ENCODE data around the gene EPN3. TPM values are rescaled to one million over a fixed set of nuclear protein-coding genes. Genes with fewer than 3 reads are reported as not detected.

Gene EPN3
- total and polyA plus RNA-seq, 2 donors (not counting 1 experiment from before 2014, with no cell fraction given): not detected

GRCh38 chr17:50491505-50491904 lies 41.0 kb upstream of the EPN3 start:
- CTCF ChIA-PET: interaction anchor here (1.1 kb wide), 1 partner anchor 10 kb away, joined by 5 read pairs; no protein-coding TSS in a partner anchor
- no peak overlapping the region for H3K4me3 ChIP-seq (ENCODE audit: control extremely low read depth in 1 of 5, extremely low read depth in 1 of 5, insufficient read depth in 1 of 5, low read depth in 2 of 5, low read length in 4 of 5)

GRCh38 chr17:50492214-50492613 lies 40.3 kb upstream of the EPN3 start:
- H3K9me3 Mint-ChIP-seq (ENCODE audit: insufficient read depth): no peaks in the 10 kb centered on the region
- Histone ChIP-seq H2AFZ (ENCODE audit: insufficient read depth, low read depth, low read length, poor library complexity, severe bottlenecking) (no peak overlapping the region), H4K20me1 (ENCODE audit: control insufficient read depth, insufficient read depth, low read length, poor library complexity, severe bottlenecking) (no peaks in the 10 kb centered on the region), H3K9me3 (ENCODE audit: control extremely low read depth in 1 of 3, control insufficient read depth in 2 of 3, insufficient read depth in 1 of 3, low read length in 2 of 3) (no peaks in the 10 kb centered on the region), H3K27me3 (replicated peaks in 1 of 4; ENCODE audit: control extremely low read depth in 1 of 4, control insufficient read depth in 3 of 4, insufficient read depth in 4 of 4, low read length in 3 of 4) (no peaks in the 10 kb centered on the region), H3K36me3 (replicated peaks in 1 of 2; ENCODE audit: control extremely low read depth in 1 of 2, control insufficient read depth in 1 of 2, extremely low read depth in 1 of 2, insufficient read depth in 2 of 2, low read length in 1 of 2) (no peaks in the 10 kb centered on the region), H3K4me1 (ENCODE audit: control insufficient read depth in 2 of 2, insufficient read depth in 2 of 2, low read length in 2 of 2) (no peaks in the 10 kb centered on the region), H3K4me3 (ENCODE audit: control extremely low read depth in 1 of 5, extremely low read depth in 1 of 5, insufficient read depth in 1 of 5, low read depth in 2 of 5, low read length in 4 of 5) (no peak overlapping the region), H3K27ac (ENCODE audit: low read length in 2 of 2) (no peak overlapping the region), H3K9ac (ENCODE audit: low read length) (no peak overlapping the region), H3K4me2 (replicated peaks; ENCODE audit: low read depth, low read length, poor library complexity, severe bottlenecking) (no peak overlapping the region), H3K79me2 (ENCODE audit: control insufficient read depth, insufficient read depth, low read length) (no peaks in the 10 kb centered on the region)
- ChIA-PET CTCF (interaction anchor here (1.1 kb wide), 2 partner anchors 10 kb away, joined by 4 to 5 read pairs; no protein-coding TSS in a partner anchor), POLR2A (no interaction called here)
- no peak for ATAC-seq (ENCODE audit: low read depth)
- intact Hi-C loops (cut with micrococcal nuclease): no loop called here
- peaks cover 3% of the 10 kb centered on the region for H3K27me3 Mint-ChIP-seq
- no CpG with 5 or more reads among the region's 8 CpGs for WGBS (ENCODE audit: insufficient coverage)
- H3K27ac Mint-ChIP-seq: no peak overlapping the region
- DNase-seq: no peak
- no peak for TF ChIP-seq EZH2 (IDR thresholded peaks at IDR 0.05; ENCODE audit: borderline replicate concordance, insufficient read depth, low read depth, low read length, poor library complexity, severe bottlenecking)
- TF ChIP-seq, protein P1, sequence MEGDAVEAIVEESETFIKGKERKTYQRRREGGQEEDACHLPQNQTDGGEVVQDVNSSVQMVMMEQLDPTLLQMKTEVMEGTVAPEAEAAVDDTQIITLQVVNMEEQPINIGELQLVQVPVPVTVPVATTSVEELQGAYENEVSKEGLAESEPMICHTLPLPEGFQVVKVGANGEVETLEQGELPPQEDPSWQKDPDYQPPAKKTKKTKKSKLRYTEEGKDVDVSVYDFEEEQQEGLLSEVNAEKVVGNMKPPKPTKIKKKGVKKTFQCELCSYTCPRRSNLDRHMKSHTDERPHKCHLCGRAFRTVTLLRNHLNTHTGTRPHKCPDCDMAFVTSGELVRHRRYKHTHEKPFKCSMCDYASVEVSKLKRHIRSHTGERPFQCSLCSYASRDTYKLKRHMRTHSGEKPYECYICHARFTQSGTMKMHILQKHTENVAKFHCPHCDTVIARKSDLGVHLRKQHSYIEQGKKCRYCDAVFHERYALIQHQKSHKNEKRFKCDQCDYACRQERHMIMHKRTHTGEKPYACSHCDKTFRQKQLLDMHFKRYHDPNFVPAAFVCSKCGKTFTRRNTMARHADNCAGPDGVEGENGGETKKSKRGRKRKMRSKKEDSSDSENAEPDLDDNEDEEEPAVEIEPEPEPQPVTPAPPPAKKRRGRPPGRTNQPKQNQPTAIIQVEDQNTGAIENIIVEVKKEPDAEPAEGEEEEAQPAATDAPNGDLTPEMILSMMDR (IDR thresholded peaks at IDR 0.05): no peak
- no peak overlapping the region for H3K4me3 Mint-ChIP-seq
- H3K4me1 Mint-ChIP-seq: no peaks in the 10 kb centered on the region

More at GRCh38 chr17:50491505-50491904, 41.0 kb upstream of the EPN3 start:
- ATAC-seq (ENCODE audit: low read depth): no peak
- no peaks in the 10 kb centered on the region for H3K27me3 ChIP-seq (replicated peaks in 1 of 4; ENCODE audit: control extremely low read depth in 1 of 4, control insufficient read depth in 3 of 4, insufficient read depth in 4 of 4, low read length in 3 of 4)
- no CpG with 5 or more reads among the region's 1 CpG for WGBS (ENCODE audit: insufficient coverage)
- Mint-ChIP-seq H3K4me3 (no peak overlapping the region), H3K9me3 (ENCODE audit: insufficient read depth) (no peaks in the 10 kb centered on the region), H3K27ac (no peak overlapping the region), H3K4me1 (no peaks in the 10 kb centered on the region), H3K27me3 (peaks cover 1% of the 10 kb centered on the region)
- H4K20me1 ChIP-seq (ENCODE audit: control insufficient read depth, insufficient read depth, low read length, poor library complexity, severe bottlenecking): no peaks in the 10 kb centered on the region
- intact Hi-C loops (cut with micrococcal nuclease): no loop called here
- H3K27ac ChIP-seq (ENCODE audit: low read length in 2 of 2): no peak overlapping the region
- H3K4me2 ChIP-seq (replicated peaks; ENCODE audit: low read depth, low read length, poor library complexity, severe bottlenecking): no peak overlapping the region
- no peaks in the 10 kb centered on the region for H3K4me1 ChIP-seq (ENCODE audit: control insufficient read depth in 2 of 2, insufficient read depth in 2 of 2, low read length in 2 of 2)
- no peak for TF ChIP-seq EZH2 (IDR thresholded peaks at IDR 0.05; ENCODE audit: borderline replicate concordance, insufficient read depth, low read depth, low read length, poor library complexity, severe bottlenecking)
- TF ChIP-seq, protein P1 (IDR thresholded peaks at IDR 0.05): no peak
- H3K9ac ChIP-seq (ENCODE audit: low read length): no peak overlapping the region
- H3K79me2 ChIP-seq (ENCODE audit: control insufficient read depth, insufficient read depth, low read length): no peaks in the 10 kb centered on the region
- no peaks in the 10 kb centered on the region for H3K9me3 ChIP-seq (ENCODE audit: control extremely low read depth in 1 of 3, control insufficient read depth in 2 of 3, insufficient read depth in 1 of 3, low read length in 2 of 3)
- no peak overlapping the region for H2AFZ ChIP-seq (ENCODE audit: insufficient read depth, low read depth, low read length, poor library complexity, severe bottlenecking)
- no peaks in the 10 kb centered on the region for H3K36me3 ChIP-seq (replicated peaks in 1 of 2; ENCODE audit: control extremely low read depth in 1 of 2, control insufficient read depth in 1 of 2, extremely low read depth in 1 of 2, insufficient read depth in 2 of 2, low read length in 1 of 2)
- no peak for DNase-seq
- POLR2A ChIA-PET: no interaction called here

Data from B cell (primary cell).